ENCODE results near the gene RAD51B. TPM values are rescaled to one million over a fixed set of nuclear protein-coding genes. Genes with fewer than 3 reads are reported as not detected.
A peak's percentile ranks its signal among the peaks of the same experiment; 100 is the strongest.

Gene RAD51B
- total RNA-seq, 1 experiment from 2014 or later = 20.0 TPM

DNA sequence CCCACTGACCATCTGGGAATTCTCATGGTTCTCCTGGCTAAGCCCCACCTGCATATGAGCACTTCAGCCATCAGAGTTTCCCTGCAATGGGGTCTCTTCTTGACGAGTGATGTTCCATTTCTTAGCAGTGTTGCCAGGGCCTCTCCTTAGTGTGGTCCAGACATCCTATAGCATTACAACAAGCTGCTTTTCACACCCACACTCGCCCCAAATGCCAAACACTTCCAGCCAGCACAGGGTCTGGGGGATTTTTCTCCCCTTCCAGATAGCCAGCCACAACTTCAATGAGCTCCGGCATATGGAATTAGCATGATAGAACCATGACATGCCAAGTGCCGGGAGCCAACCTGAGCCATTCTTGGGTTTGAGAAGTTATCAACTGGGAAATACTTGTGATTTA lies 705.9 kb downstream of the RAD51B start (continued):
- TF ChIP-seq, protein P1, sequence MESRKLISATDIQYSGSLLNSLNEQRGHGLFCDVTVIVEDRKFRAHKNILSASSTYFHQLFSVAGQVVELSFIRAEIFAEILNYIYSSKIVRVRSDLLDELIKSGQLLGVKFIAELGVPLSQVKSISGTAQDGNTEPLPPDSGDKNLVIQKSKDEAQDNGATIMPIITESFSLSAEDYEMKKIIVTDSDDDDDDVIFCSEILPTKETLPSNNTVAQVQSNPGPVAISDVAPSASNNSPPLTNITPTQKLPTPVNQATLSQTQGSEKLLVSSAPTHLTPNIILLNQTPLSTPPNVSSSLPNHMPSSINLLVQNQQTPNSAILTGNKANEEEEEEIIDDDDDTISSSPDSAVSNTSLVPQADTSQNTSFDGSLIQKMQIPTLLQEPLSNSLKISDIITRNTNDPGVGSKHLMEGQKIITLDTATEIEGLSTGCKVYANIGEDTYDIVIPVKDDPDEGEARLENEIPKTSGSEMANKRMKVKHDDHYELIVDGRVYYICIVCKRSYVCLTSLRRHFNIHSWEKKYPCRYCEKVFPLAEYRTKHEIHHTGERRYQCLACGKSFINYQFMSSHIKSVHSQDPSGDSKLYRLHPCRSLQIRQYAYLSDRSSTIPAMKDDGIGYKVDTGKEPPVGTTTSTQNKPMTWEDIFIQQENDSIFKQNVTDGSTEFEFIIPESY (IDR thresholded peaks at IDR 0.05; ENCODE audit: extremely low read depth, insufficient replicate concordance, low read length) = no peak
- TF ChIP-seq EZH2phosphoT487 (IDR thresholded peaks at IDR 0.05; ENCODE audit: borderline replicate concordance) = no peak

DNA sequence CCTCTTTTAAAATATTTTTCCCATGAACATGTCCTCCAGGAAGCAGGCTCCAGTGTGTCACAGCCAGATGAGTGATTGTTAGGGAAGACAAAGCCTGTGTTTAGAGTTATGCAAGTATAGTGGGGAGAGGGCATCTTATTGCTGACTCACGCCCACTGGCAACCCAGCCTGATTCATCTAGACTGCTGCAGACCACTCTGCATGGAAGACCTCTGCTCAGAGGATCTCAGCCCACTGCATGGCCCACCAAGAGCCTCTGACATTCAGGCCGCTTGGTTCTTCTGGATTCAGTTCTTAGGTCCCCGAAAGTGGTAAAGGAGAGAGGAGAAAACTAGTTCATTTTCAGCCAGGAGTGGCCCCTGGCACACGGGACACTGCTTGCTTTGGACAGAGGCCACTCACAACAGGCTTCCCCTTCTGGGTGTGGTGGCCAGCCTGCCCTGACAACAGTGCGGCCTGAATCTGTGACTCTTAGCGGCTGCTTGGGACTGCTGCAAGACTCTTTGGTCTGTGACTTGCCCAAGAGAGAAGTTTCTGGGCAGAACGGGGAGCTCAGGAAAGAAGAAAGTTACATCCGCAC lies 707.0 kb downstream of the RAD51B start:
- POLR2A ChIA-PET = interaction anchor here (0.6 to 1.0 kb wide), 2 partner anchors 9 to 27 kb away, joined by 3 read pairs; no protein-coding TSS in a partner anchor
- DNase-seq (ENCODE audit: low read depth, low spot score) = no peak
- H3K9ac ChIP-seq (ENCODE audit: low read length) = no peak overlapping the region

More for the DNA sequence above, 707.0 kb downstream of the RAD51B start:
- Histone ChIP-seq H3K27ac (ENCODE audit: low read depth, low read length) (peak overlapping the region; percentile 66), H3K27me3 (ENCODE audit: insufficient read depth, low read length) (no peaks in the 10 kb centered on the region), H3K9me2 (ENCODE audit: insufficient read depth) (no peaks in the 10 kb centered on the region), H3K4me1 (ENCODE audit: control insufficient read depth in 1 of 2, insufficient read depth in 2 of 2, low read length in 2 of 2) (peaks cover 31 to 39% of the 10 kb centered on the region in 2 experiments), H3K4me2 (ENCODE audit: low read length) (peak overlapping the region; percentile 6; the same call in 1 of the 2 replicates), H2AFZ (ENCODE audit: low read depth, low read length, poor library complexity, severe bottlenecking) (no peak overlapping the region), H3K36me3 (ENCODE audit: control insufficient read depth in 1 of 2, insufficient read depth in 2 of 2, low read length in 2 of 2) (0 out of 4 replicates have a peak, but pooled peaks cover 0 to under 1% of the 10 kb centered on the region in 2 experiments), H3K4me3 (replicated peaks in 1 of 2; ENCODE audit: low read depth in 1 of 2, low read length in 2 of 2) (no peak overlapping the region), H3K79me2 (ENCODE audit: insufficient read depth, low read length) (no peaks in the 10 kb centered on the region), H3K9me3 (ENCODE audit: control insufficient read depth in 1 of 2, insufficient read depth in 1 of 2, low read depth in 1 of 2, low read length in 2 of 2) (peaks cover 0 to 17% of the 10 kb centered on the region in 2 experiments; a peak in 2 of 4 replicates), H4K20me1 (ENCODE audit: insufficient read depth) (no peaks in the 10 kb centered on the region)
- BruUV-seq (replicated peaks) = no TSS peak
- TF ChIP-seq SP1 (IDR thresholded peaks at IDR 0.05; ENCODE audit: low read depth) (peak; percentile 27; the same call in 1 of the 2 replicates), CEBPB (IDR thresholded peaks at IDR 0.05; ENCODE audit: low read depth) (no peak), ZNF274 (IDR thresholded peaks at IDR 0.05; ENCODE audit: low read depth, low read length) (no peak), POLR2AphosphoS5 (IDR thresholded peaks at IDR 0.05; ENCODE audit: low read depth, low read length) (no peak), FOSL1 (IDR thresholded peaks at IDR 0.05; ENCODE audit: low read depth) (0 out of 2 replicates have a peak, but pooled peaks have one; percentile 24), JUND (IDR thresholded peaks at IDR 0.05) (no peak), EGR1 (IDR thresholded peaks at IDR 0.05; ENCODE audit: low read depth) (no peak)
- TF ChIP-seq, protein P2, sequence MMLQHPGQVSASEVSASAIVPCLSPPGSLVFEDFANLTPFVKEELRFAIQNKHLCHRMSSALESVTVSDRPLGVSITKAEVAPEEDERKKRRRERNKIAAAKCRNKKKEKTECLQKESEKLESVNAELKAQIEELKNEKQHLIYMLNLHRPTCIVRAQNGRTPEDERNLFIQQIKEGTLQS (IDR thresholded peaks at IDR 0.05) = no peak
- intact Hi-C loops (cut with micrococcal nuclease) = no loop called here
- RAD21 ChIA-PET (ENCODE audit: low non-redundant PET in 1 of 2, low total read pairs in 2 of 2, uncharacterized antibody in 2 of 2, unreplicated experiment in 2 of 2) = no interaction called here
- CTCF ChIA-PET = no interaction called here
- peak; percentile 46; the same call in 1 of the 2 replicates for ATAC-seq

All from HCT116 (cell line).